HG02884 (cell line): ENCODE measurements around the gene ZBTB44.
"Not testable (repeated sequence)": the region's sequence is repeated elsewhere in the genome, so short reads cannot be mapped to it uniquely, and the experiment has no call there.

Experiments
- ATAC-seq: cut with Tn5 transposase; IDR thresholded peaks from one replicate; pipeline ENCODE4 v1.9.1; 2021; ENCODE audit warnings: mild to moderate bottlenecking, moderate library complexity; ENCODE audit not compliant: unreplicated experiment

The ZBTB44 gene

GRCh38 chr11:130314750-130315285 is at the start of gene ZBTB44:
Gene ZBTB44, minus strand, starts transcription at chr11:130314917. Its CDS starts 53,044 bp downstream, at chr11:130261873.
- peak; percentile 58 for ATAC-seq

GRCh38 chr11:130359419-130359818 is 44.7 kb upstream of the ZBTB44 start:
- no peak for ATAC-seq

- ATAC-seq = no peak
These were observed 43.7 kb upstream of the ZBTB44 start for GRCh38 chr11:130358398-130358797.

- no peak for ATAC-seq
These were observed 32.5 kb upstream of the ZBTB44 start for GRCh38 chr11:130347261-130347660.

GRCh38 chr11:130344841-130345240 is 30.1 kb upstream of the ZBTB44 start:
- no peak for ATAC-seq

- ATAC-seq = no peak
These were observed 26.1 kb upstream of the ZBTB44 start for GRCh38 chr11:130340671-130341319.

- ATAC-seq = no peak
These were observed 23.9 kb upstream of the ZBTB44 start for GRCh38 chr11:130338667-130339066.

GRCh38 chr11:130337281-130338089 is 22.8 kb upstream of the ZBTB44 start:
- no peak for ATAC-seq

GRCh38 chr11:130331397-130331796 is 16.7 kb upstream of the ZBTB44 start:
- not testable (repeated sequence) for ATAC-seq

GRCh38 chr11:130330101-130330684 is 15.5 kb upstream of the ZBTB44 start:
- no peak for ATAC-seq

GRCh38 chr11:130328420-130328819 is 13.7 kb upstream of the ZBTB44 start:
- ATAC-seq = no peak

- ATAC-seq = no peak
These were observed 13.0 kb upstream of the ZBTB44 start for GRCh38 chr11:130327716-130328115.

- ATAC-seq = no peak
These were observed 11.0 kb upstream of the ZBTB44 start for GRCh38 chr11:130325691-130326090.

- no peak for ATAC-seq
These were observed 9.0 kb upstream of the ZBTB44 start for GRCh38 chr11:130323452-130324450.

GRCh38 chr11:130322126-130322525 is 7.4 kb upstream of the ZBTB44 start:
- no peak for ATAC-seq

- no peak for ATAC-seq
These were observed 3.4 kb upstream of the ZBTB44 start for GRCh38 chr11:130318031-130318673.

GRCh38 chr11:130315354-130315970 is 745 bp upstream of the ZBTB44 start:
- peak; percentile 30 for ATAC-seq

- ATAC-seq = peak; percentile 44
These were observed 450 bp downstream of the ZBTB44 start for GRCh38 chr11:130314184-130314749.
